ENCODE data around the gene ERVH48-1. TPM values are rescaled to one million over a fixed set of nuclear protein-coding genes. Genes with fewer than 3 reads are reported as not detected.
"Not testable (repeated sequence)": the region's sequence is repeated elsewhere in the genome, so short reads cannot be mapped to it uniquely, and the experiment has no call there.

ERVH48-1 gene
- polyA plus RNA-seq, 1 experiment, result not detected

GRCh38 chr21:42933137-42933970, 7.9 kb upstream of the ERVH48-1 start:
- CTCF ChIA-PET, result interaction anchor here (1.3 kb wide), 1 partner anchor 10 kb away, joined by 3 read pairs; no protein-coding TSS in a partner anchor
- POLR2A ChIA-PET; H3K36me3 ChIP-seq (ENCODE audit: control insufficient read depth, insufficient read depth, low read length); DNase-seq (ENCODE audit: low read depth); H3K27me3 ChIP-seq (ENCODE audit: control insufficient read depth, insufficient read depth, low read length); H3K4me3 ChIP-seq (ENCODE audit: low read depth, low read length): not testable (repeated sequence)

GRCh38 chr21:42932378-42933136, 7.1 kb upstream of the ERVH48-1 start:
- DNase-seq (ENCODE audit: low read depth); CTCF ChIA-PET; H3K4me3 ChIP-seq (ENCODE audit: low read depth, low read length); POLR2A ChIA-PET; H3K36me3 ChIP-seq (ENCODE audit: control insufficient read depth, insufficient read depth, low read length); H3K27me3 ChIP-seq (ENCODE audit: control insufficient read depth, insufficient read depth, low read length): not testable (repeated sequence)

GRCh38 chr21:42931560-42932235, 6.3 kb upstream of the ERVH48-1 start:
- ChIA-PET CTCF (interaction anchor here (1.7 kb wide), 1 partner anchor 39 kb away, joined by 4 read pairs; the partner anchor contains the start of gene NDUFV3), POLR2A (no interaction called here)
- Histone ChIP-seq H3K27me3 (ENCODE audit: control insufficient read depth, insufficient read depth, low read length) (no peaks in the 10 kb centered on the region), H3K36me3 (ENCODE audit: control insufficient read depth, insufficient read depth, low read length) (no peaks in the 10 kb centered on the region), H3K4me3 (ENCODE audit: low read depth, low read length) (no peak overlapping the region)
- no peak for DNase-seq (ENCODE audit: low read depth)
- no peak for TF ChIP-seq CTCF (IDR thresholded peaks at IDR 0.05; ENCODE audit: insufficient read depth, low read depth, low read length)

- H3K27me3 ChIP-seq (ENCODE audit: control insufficient read depth, insufficient read depth, low read length), result no peaks in the 10 kb centered on the region
- CTCF ChIA-PET, result no interaction called here
- POLR2A ChIA-PET, result no interaction called here
- no peak for DNase-seq (ENCODE audit: low read depth)
- H3K36me3 ChIP-seq (ENCODE audit: control insufficient read depth, insufficient read depth, low read length), result no peaks in the 10 kb centered on the region
- H3K4me3 ChIP-seq (ENCODE audit: low read depth, low read length), result no peak overlapping the region
- no peak for TF ChIP-seq CTCF (IDR thresholded peaks at IDR 0.05; ENCODE audit: insufficient read depth, low read depth, low read length)
Observed at GRCh38 chr21:42929969-42930368, 4.5 kb upstream of the ERVH48-1 start.

GRCh38 chr21:42927474-42928200, 2.2 kb upstream of the ERVH48-1 start:
- H3K4me3 ChIP-seq (ENCODE audit: low read depth, low read length); POLR2A ChIA-PET; CTCF ChIA-PET; H3K27me3 ChIP-seq (ENCODE audit: control insufficient read depth, insufficient read depth, low read length); H3K36me3 ChIP-seq (ENCODE audit: control insufficient read depth, insufficient read depth, low read length); DNase-seq (ENCODE audit: low read depth): not testable (repeated sequence)

- TF ChIP-seq CTCF (IDR thresholded peaks at IDR 0.05; ENCODE audit: insufficient read depth, low read depth, low read length), result no peak
- Histone ChIP-seq H3K36me3 (ENCODE audit: control insufficient read depth, insufficient read depth, low read length) (no peaks in the 10 kb centered on the region), H3K4me3 (ENCODE audit: low read depth, low read length) (no peak overlapping the region), H3K27me3 (ENCODE audit: control insufficient read depth, insufficient read depth, low read length) (no peaks in the 10 kb centered on the region)
- CTCF ChIA-PET, result no interaction called here
- POLR2A ChIA-PET, result no interaction called here
- DNase-seq (ENCODE audit: low read depth), result no peak
Observed at GRCh38 chr21:42924433-42924751, 1.0 kb downstream of the ERVH48-1 start.

Data from BJ (cell line).